ENCODE results near the gene WDR7.

WDR7 gene

GRCh38 chr18:56899660-56900059 is 248.5 kb downstream of the WDR7 start:
- no peak for DNase-seq

- DNase-seq: no peak
Observed at GRCh38 chr18:56900195-56901094, 249.3 kb downstream of the WDR7 start.

- no peak for DNase-seq
Observed at GRCh38 chr18:56901919-56902318, 250.8 kb downstream of the WDR7 start.

- DNase-seq: no peak
Observed at GRCh38 chr18:56902653-56903052, 251.5 kb downstream of the WDR7 start.

- no peak for DNase-seq
Observed at GRCh38 chr18:56903686-56904085, 252.5 kb downstream of the WDR7 start.

- DNase-seq: no peak
Observed at GRCh38 chr18:56907771-56908170, 256.6 kb downstream of the WDR7 start.

DNA sequence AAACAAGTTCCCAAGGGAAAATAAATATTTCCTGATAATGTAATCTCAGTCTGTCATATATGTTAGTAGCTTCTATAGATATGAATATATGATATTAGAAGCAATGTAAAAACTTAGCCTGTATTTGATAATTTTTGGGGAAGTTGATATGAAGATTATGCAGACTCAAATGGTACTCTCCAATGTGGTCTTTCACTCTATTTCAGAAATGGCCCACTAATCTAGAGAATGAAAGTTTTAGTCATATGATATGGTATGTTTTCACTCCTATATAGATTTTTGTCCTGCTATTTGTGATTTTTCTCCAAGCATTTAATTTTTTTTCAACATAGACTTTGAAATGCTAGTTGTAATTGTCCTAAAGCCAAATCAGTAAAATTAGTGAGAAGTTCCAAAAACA is 259.1 kb downstream of the WDR7 start:
- DNase-seq: no peak

GRCh38 chr18:56910967-56911366 is 259.8 kb downstream of the WDR7 start:
- DNase-seq: no peak

GRCh38 chr18:56913941-56914340 is 262.8 kb downstream of the WDR7 start:
- no peak for DNase-seq

GRCh38 chr18:56919190-56919589 is 268.0 kb downstream of the WDR7 start:
- no peak for DNase-seq

GRCh38 chr18:56921896-56922480 is 270.8 kb downstream of the WDR7 start:
- DNase-seq: no peak

DNA sequence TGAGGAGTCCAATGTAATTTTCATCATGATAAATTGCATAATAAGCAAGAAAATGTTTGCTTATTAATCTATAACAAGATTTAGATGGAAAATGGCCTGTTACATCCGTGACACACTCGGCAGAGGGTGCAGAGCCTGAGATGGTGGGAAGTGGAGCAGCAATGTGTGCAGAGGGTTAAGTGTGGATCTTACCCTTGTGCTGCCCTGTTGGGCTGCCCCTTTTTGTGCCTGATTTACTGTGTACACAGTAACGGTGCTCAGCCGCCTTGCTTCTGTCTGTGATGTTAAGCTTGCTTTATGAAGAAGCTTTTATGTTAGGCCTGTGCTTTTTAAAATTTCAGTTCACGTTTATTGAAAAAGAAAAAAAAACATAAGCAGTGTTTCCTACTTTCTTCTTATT is 275.6 kb downstream of the WDR7 start:
- no peak for DNase-seq

- no peak for DNase-seq
Observed at GRCh38 chr18:56927786-56928185, 276.6 kb downstream of the WDR7 start.

DNA sequence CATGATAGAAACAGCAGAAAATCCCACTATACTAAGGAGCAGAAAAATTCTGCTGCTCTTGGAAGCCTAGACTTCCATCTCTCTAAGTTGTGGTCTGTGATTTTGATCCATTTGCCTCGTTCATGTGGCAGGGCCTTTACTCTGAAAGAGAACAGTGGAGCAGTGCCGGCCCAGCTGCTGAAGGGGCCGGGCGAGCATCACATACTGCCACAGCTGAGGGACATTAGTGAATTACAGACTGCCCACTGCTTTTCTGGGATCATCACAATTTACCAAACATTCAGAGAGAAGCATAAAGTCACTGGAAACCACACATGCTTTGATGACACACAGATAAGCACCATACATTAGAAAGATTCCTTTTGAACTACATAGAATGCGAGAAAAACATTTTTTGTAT is 278.7 kb downstream of the WDR7 start:
- DNase-seq: no peak

DNA sequence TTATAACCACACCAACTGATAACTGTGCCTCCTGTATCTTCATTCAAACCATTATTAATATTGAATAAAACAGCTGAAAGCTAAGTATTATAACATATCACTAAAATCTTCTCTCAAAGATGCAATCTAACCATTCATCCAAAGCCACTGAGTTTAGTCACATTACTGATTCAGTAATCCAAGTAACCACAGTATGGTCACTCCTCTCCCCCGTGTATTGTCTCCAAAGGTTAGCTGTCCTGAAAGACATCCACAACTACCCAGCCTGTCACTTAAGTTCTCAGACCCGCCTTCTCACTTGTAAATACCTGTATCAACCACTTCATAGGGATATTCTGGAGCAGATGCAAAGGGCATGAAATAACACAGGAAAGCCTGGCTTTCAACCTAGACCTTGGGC is 282.3 kb downstream of the WDR7 start:
- no peak for DNase-seq

- no peak for DNase-seq
Observed at GRCh38 chr18:56934131-56934530, 283.0 kb downstream of the WDR7 start.

DNA sequence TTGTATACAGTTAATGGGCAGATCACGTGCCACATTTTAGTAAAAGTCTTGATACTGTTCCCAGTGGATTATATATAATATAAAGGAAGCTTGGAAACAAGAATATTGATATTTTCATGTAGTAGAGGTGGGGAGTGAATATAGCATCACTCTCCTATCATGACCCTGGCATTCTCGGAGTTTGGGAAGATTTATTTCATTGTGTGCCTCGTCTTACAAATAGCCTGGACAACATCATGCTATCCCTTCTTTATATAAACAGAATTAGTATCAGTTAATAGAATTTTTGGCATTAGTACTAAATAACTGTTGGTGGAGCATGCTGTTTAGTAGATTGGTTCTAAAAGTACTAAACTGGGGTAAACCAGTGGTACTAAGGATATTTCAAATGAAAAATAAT is 283.7 kb downstream of the WDR7 start:
- no peak for DNase-seq

- no peak for DNase-seq
Observed at GRCh38 chr18:56935434-56936040, 284.4 kb downstream of the WDR7 start.

- no peak for DNase-seq
Observed at GRCh38 chr18:56936457-56936856, 285.3 kb downstream of the WDR7 start.

DNA sequence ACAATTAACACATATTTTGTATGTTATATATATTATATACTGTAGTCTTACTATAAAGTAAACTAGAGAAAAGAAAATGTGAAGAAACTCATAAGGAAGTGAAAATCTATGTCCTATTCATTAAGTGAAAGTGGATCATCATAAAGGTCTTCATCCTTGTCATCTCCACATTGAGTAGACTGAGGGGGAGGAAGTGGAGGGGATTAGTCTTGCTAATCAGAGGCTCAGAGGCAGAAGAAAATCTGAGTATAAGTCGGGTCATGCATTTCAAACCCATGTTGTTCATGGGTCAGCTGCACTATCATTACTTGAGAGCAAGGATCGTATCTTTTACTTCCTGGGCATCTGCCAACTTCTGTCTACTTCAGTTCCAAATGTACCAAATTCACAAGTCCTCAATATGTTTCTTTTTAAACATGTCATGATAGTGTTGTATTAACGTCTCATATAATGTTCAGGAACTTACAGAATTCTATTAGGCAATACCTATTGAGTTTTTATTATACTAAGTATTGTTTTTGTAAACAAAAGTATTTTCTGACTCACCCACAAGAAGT is 286.8 kb downstream of the WDR7 start:
- DNase-seq: no peak

GRCh38 chr18:56945171-56946083 is 294.3 kb downstream of the WDR7 start:
- no peak for DNase-seq

DNA sequence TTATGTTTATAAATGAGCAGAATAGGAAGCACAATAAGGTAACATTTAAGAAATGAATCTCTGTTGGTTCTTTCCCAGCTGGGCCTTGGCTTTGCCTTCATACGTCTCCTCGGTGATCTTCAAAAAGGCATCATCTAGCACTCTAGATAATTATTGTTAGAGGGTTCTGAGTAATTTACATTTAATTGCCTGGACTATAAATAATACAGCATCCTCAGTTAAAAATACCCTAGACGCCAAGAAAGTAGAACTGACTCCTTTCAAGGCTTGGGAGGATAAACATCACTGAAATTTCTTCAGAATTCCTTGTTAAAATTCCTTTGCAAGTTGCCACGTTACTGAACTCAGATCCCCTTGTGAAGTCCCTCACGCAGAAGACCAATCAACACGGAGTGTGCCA is 296.1 kb downstream of the WDR7 start:
- DNase-seq: no peak

DNA sequence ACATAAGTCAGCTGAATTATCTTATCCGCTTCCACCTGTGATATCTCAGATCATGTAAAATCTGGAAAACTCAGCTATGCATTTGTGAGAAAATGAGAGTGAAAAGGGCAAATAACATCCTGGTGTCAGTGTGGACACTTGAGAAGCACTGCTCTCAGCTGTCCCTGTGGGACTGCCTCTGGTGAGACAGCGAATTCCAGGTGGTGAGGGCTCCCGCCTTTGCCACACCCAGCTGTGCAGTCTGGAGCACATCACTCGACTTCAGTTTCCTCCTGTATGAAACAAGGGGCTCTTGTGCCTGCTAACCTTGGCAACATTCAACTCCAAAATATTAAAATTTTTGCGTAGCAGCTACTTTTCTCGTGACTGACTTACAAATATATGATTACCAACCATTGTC is 300.9 kb downstream of the WDR7 start:
- no peak for DNase-seq

Measured in NCI-H226 (cell line).